BE2C (cell line): ENCODE data around the gene PAPSS2.

ENCODE experiments used
- DNase-seq: peaks from one replicate; pipeline ENCODE4 v3.0.0-alpha.2; 2020
- H3K27me3 ChIP-seq: fragments of 250-450 bp; sonication (Bioruptor Pico); 2 replicates; pipeline ENCODE4 v1.5.1; 2020; ENCODE audit warnings: mild to moderate bottlenecking
- H3K36me3 ChIP-seq: fragments of 250-450 bp; sonication (Bioruptor Pico); 2 replicates; pipeline ENCODE4 v1.5.1; 2020; ENCODE audit warnings: mild to moderate bottlenecking
- H3K4me1 ChIP-seq: fragments of 250-450 bp; sonication (Bioruptor Pico); 2 replicates; pipeline ENCODE4 v1.5.1; 2020
- H3K4me3 ChIP-seq: 2 replicates; pipeline ENCODE4 v1.5.1; 2011; ENCODE audit warnings: low read depth, low read length
- H3K9me3 ChIP-seq: fragments of 250-450 bp; sonication (Bioruptor Pico); 2 replicates; pipeline ENCODE4 v1.5.1; 2020
- TF ChIP-seq, protein P1 (sequence below): IDR thresholded peaks from 2 replicates; pipeline ENCODE4 v1.5.1; 2012; ENCODE audit warnings: mild to moderate bottlenecking, low read depth, low read length

The PAPSS2 gene

DNA sequence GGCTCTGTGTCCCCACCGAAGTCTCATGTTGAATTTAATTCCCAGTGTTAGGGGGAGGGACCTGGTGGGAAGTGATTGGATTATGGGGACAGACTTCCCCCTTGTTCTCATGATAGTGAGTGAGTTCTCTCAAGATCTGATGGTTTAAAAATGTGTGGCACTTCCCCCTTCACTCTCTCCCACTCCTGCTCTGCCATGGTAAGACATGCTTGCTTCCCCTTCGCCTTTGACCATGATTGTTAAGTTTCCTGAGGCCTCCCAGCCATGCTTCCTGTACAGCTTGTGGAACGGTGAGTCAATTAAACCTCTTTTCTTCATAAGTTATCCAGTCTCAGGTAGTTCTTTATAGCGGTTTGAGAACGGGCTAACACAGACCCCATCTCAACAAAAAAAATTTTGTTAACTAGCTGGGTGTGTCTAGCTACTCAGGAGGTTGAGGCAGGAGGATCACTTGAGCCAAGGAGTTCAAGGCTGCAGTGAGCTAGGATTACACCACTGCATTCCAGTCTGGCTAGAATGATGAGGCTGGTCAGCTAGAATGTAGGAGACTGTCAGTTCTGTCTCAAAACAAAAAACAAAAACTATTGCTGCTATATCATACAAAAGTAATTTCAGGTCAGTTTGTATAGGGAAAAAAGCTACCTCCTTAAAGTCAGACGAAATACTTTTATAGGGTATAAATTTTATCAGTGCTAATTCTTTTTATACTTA, 100.7 kb downstream of the PAPSS2 start:
- Histone ChIP-seq H3K4me1 (no peaks in the 10 kb centered on the region), H3K4me3 (no peak overlapping the region), H3K36me3 (peaks cover 6% of the 10 kb centered on the region), H3K27me3 (no peaks in the 10 kb centered on the region), H3K9me3 (no peaks in the 10 kb centered on the region)
- no peak for DNase-seq
- TF ChIP-seq, protein P1, sequence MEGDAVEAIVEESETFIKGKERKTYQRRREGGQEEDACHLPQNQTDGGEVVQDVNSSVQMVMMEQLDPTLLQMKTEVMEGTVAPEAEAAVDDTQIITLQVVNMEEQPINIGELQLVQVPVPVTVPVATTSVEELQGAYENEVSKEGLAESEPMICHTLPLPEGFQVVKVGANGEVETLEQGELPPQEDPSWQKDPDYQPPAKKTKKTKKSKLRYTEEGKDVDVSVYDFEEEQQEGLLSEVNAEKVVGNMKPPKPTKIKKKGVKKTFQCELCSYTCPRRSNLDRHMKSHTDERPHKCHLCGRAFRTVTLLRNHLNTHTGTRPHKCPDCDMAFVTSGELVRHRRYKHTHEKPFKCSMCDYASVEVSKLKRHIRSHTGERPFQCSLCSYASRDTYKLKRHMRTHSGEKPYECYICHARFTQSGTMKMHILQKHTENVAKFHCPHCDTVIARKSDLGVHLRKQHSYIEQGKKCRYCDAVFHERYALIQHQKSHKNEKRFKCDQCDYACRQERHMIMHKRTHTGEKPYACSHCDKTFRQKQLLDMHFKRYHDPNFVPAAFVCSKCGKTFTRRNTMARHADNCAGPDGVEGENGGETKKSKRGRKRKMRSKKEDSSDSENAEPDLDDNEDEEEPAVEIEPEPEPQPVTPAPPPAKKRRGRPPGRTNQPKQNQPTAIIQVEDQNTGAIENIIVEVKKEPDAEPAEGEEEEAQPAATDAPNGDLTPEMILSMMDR = no peak

DNA sequence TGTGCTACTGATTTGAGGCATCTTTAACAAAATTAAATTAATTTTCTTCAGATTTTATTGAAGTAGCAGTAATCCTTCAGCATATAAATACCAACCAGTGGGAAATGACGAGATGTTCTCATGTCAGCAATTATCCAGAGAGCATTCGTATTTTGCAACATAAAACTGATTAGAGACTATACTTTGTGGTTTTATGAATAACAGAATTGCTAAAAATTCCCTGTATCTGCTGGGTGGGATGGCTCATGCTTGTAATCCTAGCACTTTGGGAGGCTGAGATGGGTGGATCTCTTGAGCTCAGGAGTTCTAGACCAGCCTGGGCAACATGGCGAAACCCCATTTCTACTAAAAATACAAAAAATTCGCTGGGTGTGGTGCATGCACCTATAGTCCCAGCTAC, 101.5 kb downstream of the PAPSS2 start:
- Histone ChIP-seq H3K4me1 (no peaks in the 10 kb centered on the region), H3K4me3 (no peak overlapping the region), H3K27me3 (no peaks in the 10 kb centered on the region), H3K9me3 (no peaks in the 10 kb centered on the region), H3K36me3 (peaks cover 3% of the 10 kb centered on the region)
- TF ChIP-seq, protein P1 = no peak
- no peak for DNase-seq

DNA sequence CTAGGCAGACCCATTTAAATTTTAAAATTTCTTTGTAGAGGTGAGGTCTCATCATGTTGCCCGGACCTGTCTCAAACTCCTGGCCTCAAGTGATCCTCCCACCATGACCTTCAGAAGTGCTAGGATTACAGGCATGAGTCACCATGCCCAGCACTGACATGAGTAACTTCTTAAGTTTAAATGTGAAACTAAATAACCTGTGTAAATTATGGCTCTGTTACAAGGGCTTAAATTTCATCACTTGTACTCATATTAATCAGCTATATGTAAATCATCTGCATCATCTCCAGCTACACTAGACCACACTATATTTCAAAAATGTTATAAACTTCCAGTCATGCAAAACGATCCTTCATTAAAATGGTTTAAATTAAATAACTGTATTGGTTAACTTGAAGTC, 102.2 kb downstream of the PAPSS2 start:
- Histone ChIP-seq H3K4me1 (no peaks in the 10 kb centered on the region), H3K9me3 (no peaks in the 10 kb centered on the region), H3K27me3 (no peaks in the 10 kb centered on the region), H3K4me3 (no peak overlapping the region), H3K36me3 (peaks cover 1% of the 10 kb centered on the region)
- DNase-seq = no peak
- TF ChIP-seq, protein P1 = no peak

DNA sequence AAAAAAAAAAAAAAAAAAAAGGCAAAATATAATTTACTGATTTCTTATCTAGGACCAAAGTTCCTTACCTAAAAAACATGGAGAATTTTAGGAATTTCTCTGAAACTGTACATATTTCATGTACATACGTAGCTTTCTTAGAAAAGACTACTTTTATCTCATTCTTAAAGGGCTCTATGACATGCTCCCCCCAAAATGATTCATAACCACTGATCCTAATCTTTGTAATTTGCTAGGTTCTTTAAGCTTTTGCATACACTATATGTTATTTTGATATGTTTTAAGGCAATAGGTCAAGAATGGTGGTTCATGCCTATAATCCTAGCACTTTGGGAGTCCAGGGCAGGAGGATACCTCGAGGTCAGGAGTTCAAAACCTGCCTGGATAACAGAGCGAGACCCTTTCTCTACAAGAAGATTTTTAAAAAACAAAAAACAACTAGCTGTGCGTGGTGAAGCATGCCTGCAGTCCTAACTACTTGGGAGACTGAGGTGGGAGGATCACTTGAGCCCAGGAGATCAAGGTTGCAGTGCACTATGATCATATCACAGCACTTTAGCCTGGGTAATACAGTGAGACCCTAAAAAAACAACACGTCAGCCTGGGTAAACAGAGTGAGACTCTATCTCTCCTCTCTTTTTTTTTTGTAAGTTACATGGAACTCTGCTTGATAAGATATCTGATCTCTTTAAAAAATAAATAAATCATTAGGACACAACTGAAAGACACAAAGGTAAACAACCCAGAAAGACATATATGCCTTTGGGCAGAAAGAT, 103.6 kb downstream of the PAPSS2 start:
- no peaks in the 10 kb centered on the region for H3K9me3 ChIP-seq
- TF ChIP-seq, protein P1 = no peak
- H3K4me1 ChIP-seq = no peaks in the 10 kb centered on the region
- H3K27me3 ChIP-seq = no peaks in the 10 kb centered on the region
- no peak overlapping the region for H3K4me3 ChIP-seq
- H3K36me3 ChIP-seq = peaks cover 8% of the 10 kb centered on the region
- DNase-seq = no peak

DNA sequence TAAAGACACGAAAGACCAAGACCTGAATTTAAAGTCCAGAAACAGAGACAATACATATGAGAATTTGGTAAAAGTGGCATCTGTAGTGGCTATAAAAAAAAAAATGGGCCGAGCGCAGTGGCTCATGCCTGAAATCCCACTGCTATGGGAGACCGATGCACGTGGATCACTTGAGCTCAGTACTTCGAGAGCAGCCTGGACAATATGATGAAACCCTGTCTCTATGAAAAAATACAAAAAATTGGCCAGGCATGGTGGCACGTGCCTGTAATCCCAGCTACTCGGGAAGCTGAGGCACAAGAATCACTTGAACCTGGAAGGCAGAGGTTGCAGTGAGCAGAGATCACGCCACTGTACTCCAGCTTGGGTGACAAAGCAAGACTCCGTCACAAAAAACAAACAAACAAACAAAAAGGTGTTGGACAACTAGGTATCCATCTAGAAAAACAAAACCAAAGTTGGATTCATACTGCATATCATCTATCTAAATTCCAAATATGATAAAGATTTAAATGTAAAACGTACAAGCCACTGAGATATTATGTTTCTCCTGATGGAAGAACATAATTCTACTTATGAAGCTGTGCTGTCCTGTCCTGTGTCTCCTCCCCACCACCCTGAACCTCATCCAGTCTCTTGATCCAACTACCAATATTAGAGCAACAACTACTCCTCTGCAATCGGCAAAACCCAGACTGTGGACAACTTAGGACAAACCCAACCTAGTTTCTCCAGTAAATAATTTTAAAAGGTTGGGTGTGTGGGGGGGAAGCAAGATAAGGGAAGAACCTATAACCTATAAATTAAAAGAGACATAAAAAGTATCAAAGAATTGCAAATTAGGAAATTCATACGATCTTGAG, 104.6 kb downstream of the PAPSS2 start:
- no peaks in the 10 kb centered on the region for H3K4me1 ChIP-seq
- H3K27me3 ChIP-seq = no peaks in the 10 kb centered on the region
- DNase-seq = no peak
- no peak overlapping the region for H3K4me3 ChIP-seq
- no peaks in the 10 kb centered on the region for H3K9me3 ChIP-seq
- H3K36me3 ChIP-seq = peaks cover 18% of the 10 kb centered on the region
- TF ChIP-seq, protein P1 = no peak
